Gastroesophageal sphincter (tissue), 4 donors: Measurements from ENCODE around the gene TSFM. TPM values are rescaled to one million over a fixed set of nuclear protein-coding genes. Genes with fewer than 3 reads are reported as not detected.

Experiments
- ATAC-seq: fragments of 150-250 bp; one replicate; pipeline ENCODE4 v1.9.1; 2016; ENCODE audit warnings: mild to moderate bottlenecking, moderate library complexity
- H3K27ac ChIP-seq, 4 donors: fragments of 200-600 bp; sonication (generic) in 3 of 4; 1 replicate in 3 of 4; 2 replicates in 1 of 4; pipeline ENCODE4 v1.5.1; 2016 to 2019
- H3K27me3 ChIP-seq: fragments of 200-600 bp; sonication (generic); one replicate; pipeline ENCODE4 v1.5.1; 2019
- H3K36me3 ChIP-seq, 2 donors: fragments of 200-600 bp; sonication (generic); one replicate each; pipeline ENCODE4 v1.5.1; 2019; ENCODE audit warnings: control low read depth in 1 of 2
- H3K4me1 ChIP-seq, 3 donors: fragments of 200-600 bp; sonication (generic); 1 replicate in 2 of 3; 2 replicates in 1 of 3; pipeline ENCODE4 v1.5.1; 2016 to 2019; ENCODE audit warnings: control low read depth in 2 of 3
- H3K4me3 ChIP-seq, 2 donors: fragments of 200-600 bp; sonication (generic); one replicate each; pipeline ENCODE4 v1.5.1; 2019; ENCODE audit warnings: mild to moderate bottlenecking in 1 of 2, moderate library complexity in 1 of 2
- H3K9me3 ChIP-seq, 3 donors: fragments of 200-600 bp; sonication (generic); one replicate each; pipeline ENCODE4 v1.5.1; 2017 to 2019; ENCODE audit warnings: control low read depth in 2 of 3
- EP300 ChIP-seq: sonication (generic); formaldehyde crosslinking; IDR thresholded peaks from one replicate; pipeline ENCODE4 v1.6.1; 2017; ENCODE audit warnings: antibody characterized with exemption, mild to moderate bottlenecking
- POLR2A ChIP-seq, 2 donors: fragments of 450-650 bp; IDR thresholded peaks; one replicate each; pipeline ENCODE4 v1.6.1; 2017; ENCODE audit warnings: antibody characterized with exemption in 2 of 2, mild to moderate bottlenecking in 2 of 2, moderate library complexity in 1 of 2
- POLR2AphosphoS5 ChIP-seq: sonication (generic); formaldehyde crosslinking; IDR thresholded peaks from one replicate; pipeline ENCODE4 v1.6.1; 2017; ENCODE audit warnings: antibody characterized with exemption
- WGBS, 2 donors: methylation state at CpG; one replicate each; pipeline ENCODE4 v1.1.5; 2018; ENCODE audit warnings: low coverage in 1 of 2; 5-methylcytosine and 5-hydroxymethylcytosine counted together
- total RNA-seq, 4 donors: library from RNA; depleted of rRNA; stranded (reverse); fragments of >200 nt; gene quantifications; one replicate each; pipeline ENCODE4 v1.1.0, GENCODE V29; 2016
- TF ChIP-seq, protein P1 (sequence below), 4 experiments: fragments of 200-600 bp in 2 of 4; fragments of 450-650 bp in 2 of 4; sonication (generic) in 1 of 4; IDR thresholded peaks; one replicate each; pipeline ENCODE4 v1.5.1; 2017 to 2019; ENCODE audit warnings: antibody characterized with exemption in 4 of 4, mild to moderate bottlenecking in 2 of 4, moderate library complexity in 2 of 4

The TSFM gene
- total RNA-seq, 4 donors from 2014 or later: 26.4 to 30.9 (median 29.1) TPM

DNA sequence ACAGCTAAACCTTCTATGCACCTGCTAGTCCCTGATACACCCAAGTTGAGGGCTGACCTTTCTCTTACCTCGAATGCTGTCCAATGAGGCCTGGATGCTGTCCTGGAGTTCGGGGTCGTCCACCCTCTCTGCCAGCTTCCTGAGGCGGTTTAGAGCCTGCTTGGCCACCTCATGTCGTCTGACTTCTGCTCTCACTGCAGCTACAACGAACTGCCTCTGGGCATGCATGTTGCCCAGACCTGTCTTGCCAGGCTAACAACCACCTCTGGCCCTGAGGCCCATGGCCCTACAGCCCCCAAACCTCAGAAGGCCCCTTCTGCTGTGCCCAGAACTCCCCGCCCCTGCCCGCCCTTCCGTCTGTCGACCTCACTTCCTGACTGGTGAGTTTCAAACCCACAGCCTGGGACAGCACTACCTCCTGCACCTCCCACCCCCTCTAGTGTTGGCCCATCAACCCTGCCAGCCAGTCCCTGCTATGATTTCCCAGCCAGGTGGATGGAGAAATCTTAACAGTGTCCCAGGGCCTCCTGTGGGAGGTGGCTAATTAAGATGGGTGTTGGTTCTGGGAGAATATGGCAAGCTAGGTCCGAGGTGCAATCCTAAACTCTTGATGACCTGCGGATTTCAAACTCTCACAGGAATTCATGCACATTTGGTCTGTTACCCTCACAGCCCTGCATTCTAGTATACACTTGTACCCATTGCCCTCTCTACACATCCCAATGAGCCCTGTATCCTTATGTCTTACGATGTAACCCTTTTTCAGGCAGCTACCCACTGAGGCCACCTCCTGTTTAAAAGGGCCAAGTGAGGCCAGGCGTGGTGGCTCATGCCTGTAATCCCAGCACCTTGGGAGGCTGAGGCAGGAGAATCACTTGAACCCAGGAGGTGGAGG is 40.5 kb upstream of the TSFM start:
- TF ChIP-seq POLR2AphosphoS5 (no peak), EP300 (no peak), POLR2A (IDR thresholded peaks at IDR 0.05) (no peak)
- TF ChIP-seq, protein P1, sequence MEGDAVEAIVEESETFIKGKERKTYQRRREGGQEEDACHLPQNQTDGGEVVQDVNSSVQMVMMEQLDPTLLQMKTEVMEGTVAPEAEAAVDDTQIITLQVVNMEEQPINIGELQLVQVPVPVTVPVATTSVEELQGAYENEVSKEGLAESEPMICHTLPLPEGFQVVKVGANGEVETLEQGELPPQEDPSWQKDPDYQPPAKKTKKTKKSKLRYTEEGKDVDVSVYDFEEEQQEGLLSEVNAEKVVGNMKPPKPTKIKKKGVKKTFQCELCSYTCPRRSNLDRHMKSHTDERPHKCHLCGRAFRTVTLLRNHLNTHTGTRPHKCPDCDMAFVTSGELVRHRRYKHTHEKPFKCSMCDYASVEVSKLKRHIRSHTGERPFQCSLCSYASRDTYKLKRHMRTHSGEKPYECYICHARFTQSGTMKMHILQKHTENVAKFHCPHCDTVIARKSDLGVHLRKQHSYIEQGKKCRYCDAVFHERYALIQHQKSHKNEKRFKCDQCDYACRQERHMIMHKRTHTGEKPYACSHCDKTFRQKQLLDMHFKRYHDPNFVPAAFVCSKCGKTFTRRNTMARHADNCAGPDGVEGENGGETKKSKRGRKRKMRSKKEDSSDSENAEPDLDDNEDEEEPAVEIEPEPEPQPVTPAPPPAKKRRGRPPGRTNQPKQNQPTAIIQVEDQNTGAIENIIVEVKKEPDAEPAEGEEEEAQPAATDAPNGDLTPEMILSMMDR (IDR thresholded peaks at IDR 0.05): no peak
- Histone ChIP-seq H3K27ac (peak overlapping the region in 1 of 4 donors; percentile 34), H3K9me3 (no peaks in the 10 kb centered on the region), H3K4me3 (peak overlapping the region in 1 of 2 donors; percentile 33), H3K4me1 (peaks cover 4 to 41% (median 24%) of the 10 kb centered on the region in 3 donors), H3K36me3 (peaks cover 0 to 6% of the 10 kb centered on the region in 2 donors), H3K27me3 (peaks cover 51% of the 10 kb centered on the region)
- WGBS, 2 donors: 49 to 51% methylated on average over 9 to 10 of the region's 14 CpGs
- no peak for ATAC-seq

DNA sequence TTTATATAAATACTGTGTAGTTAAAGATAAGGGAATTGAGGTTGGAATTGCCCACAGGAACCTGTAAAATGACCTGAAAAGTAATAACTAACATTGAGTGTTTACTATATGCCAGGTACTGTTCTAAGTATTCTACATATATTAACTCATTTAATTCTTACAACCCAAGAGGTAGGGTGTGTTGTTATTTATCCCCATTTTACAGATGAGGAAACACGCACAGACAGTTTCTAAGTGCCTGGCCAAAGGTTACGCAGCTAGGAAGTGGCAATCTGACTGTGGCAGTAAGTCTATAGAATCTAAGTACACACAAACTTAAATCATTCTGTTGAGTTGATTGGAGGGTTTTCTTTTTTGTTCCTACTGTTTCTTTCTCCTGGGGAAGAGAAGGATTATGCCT is 38.8 kb upstream of the TSFM start:
- no peak overlapping the region for H3K4me3 ChIP-seq
- peaks cover 0 to 23% of the 10 kb centered on the region in 2 donors for H3K36me3 ChIP-seq
- TF ChIP-seq, protein P1 (IDR thresholded peaks at IDR 0.05): no peak
- TF ChIP-seq POLR2AphosphoS5 (no peak), POLR2A (IDR thresholded peaks at IDR 0.05) (no peak), EP300 (no peak)
- ATAC-seq: no peak
- peaks cover 0 to 25% (median 9%) of the 10 kb centered on the region in 3 donors for H3K4me1 ChIP-seq
- peaks cover 34% of the 10 kb centered on the region for H3K27me3 ChIP-seq
- no peaks in the 10 kb centered on the region for H3K9me3 ChIP-seq
- peak overlapping the region in 2 of 4 donors; percentile 93 to 97 for H3K27ac ChIP-seq
- WGBS, 2 donors: 86 to 95% methylated on average over 1 to 2 of the region's 2 CpGs

DNA sequence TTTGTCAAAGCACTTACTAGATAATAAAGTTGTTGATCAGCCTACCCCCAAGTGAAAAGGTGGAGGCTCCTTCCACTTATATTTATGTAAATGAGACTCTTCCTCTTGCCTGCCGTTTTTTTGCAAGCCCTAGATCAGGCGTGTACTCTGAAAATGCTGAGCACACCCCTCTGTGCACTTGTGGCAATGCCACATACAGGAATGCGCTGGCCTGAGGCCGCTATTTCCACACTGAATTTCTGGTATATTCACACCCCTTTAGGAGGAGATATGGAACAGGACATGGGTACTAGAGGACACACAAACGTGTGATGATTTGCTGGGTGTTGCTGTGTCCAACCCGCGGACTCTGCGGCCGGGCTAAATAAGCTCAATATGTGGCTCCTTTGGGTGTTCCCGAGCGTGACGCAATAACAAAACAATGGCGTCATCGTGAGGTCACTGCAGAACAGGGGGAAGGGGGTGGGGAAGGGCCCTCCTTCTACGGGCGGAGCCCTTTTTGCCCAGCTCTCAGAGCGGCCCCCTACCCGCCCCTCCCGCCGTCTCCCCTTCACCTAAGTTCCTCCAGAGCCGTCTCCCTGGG is 38.3 kb upstream of the TSFM start:
- ATAC-seq: peak; percentile 83
- Histone ChIP-seq H3K9me3 (no peaks in the 10 kb centered on the region), H3K4me3 (peak overlapping the region; percentile 85 to 90), H3K36me3 (peaks cover 0 to 28% of the 10 kb centered on the region in 2 donors), H3K27me3 (peaks cover 29% of the 10 kb centered on the region), H3K4me1 (peaks cover 0 to 21% (median 6%) of the 10 kb centered on the region in 3 donors), H3K27ac (peak overlapping the region; percentile 93 to 97 (median 94))
- WGBS, 2 donors: 5 to 25% methylated on average over 2 to 18 of the region's 21 CpGs
- TF ChIP-seq, protein P1 (IDR thresholded peaks at IDR 0.05): no peak
- peak; percentile 12 for TF ChIP-seq POLR2AphosphoS5

DNA sequence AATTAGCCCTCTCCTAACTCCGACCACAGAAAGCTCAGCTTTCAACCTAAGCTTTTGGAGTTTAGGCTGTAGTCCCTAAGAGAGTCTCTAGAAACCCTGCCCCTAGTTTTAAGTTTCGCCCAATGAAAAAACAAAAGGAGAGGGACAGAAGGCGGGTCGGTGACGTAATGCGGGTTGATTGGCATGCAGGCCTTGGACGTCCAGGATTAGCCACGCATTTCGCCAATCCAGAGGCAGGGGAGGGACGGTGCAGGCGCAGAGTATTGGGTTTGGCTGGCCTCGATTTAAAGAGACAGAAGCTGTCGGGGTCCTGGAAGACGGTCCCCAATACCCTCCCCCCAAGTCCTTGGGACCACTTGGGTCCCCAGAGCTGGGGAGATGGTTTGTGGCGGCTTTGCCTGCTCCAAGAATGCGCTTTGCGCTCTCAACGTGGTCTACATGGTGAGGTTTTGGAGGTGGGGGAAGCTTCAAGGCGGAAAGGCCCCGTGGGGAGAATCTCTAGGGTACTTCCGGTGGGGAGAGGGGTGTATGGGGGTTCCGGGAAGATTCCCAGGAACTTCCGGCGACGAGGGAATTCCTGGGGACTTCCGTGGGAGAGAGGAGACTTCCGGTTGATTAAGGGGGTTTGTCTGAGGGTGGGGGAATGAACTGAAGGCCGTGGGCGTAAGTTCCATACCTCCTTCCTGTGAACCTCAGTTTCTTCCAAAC is 37.7 kb upstream of the TSFM start, which contains the start of gene TSPAN31:
TSS of gene TSPAN31 (plus strand) at position 263 of the 708 bp plus-strand sequence. CDS start at position 379, 116 bp downstream.
- H3K27me3 ChIP-seq: peaks cover 23% of the 10 kb centered on the region

More for the DNA sequence above, 37.7 kb upstream of the TSFM start, which contains the start of gene TSPAN31:
- Histone ChIP-seq H3K27ac (peak within 1 kb of the TSS; percentile 93 to 97 (median 94)), H3K4me1 (peaks cover 0 to 21% (median 6%) of the 10 kb centered on the region in 3 donors), H3K4me3 (peak within 1 kb of the TSS; percentile 85 to 90), H3K9me3 (no peaks in the 10 kb centered on the region), H3K36me3 (peaks cover 0 to 34% of the 10 kb centered on the region in 2 donors)
- TF ChIP-seq, protein P1 (IDR thresholded peaks at IDR 0.05): peak in 1 of 4 experiments; percentile 32
- TF ChIP-seq POLR2AphosphoS5: peak; percentile 71
- TF ChIP-seq POLR2A (IDR thresholded peaks at IDR 0.05): peak in 1 of 2 donors; percentile 36
- TF ChIP-seq EP300: no peak
- peak; percentile 98 for ATAC-seq
- WGBS, 2 donors: 0% methylated on average over 7 to 12 of the region's 29 CpGs
